ENCODE results near the gene PDE10A.

- TF ChIP-seq EP300 (IDR thresholded peaks at IDR 0.05): no peak
- TF ChIP-seq POLR2A (IDR thresholded peaks at IDR 0.05): no peak
Observed at GRCh38 chr6:165556116-165556843, 106.8 kb downstream of the PDE10A start.

Measured in suprapubic skin (tissue), 2 donors.